Muscle layer of colon (tissue), 2 donors: ENCODE measurements around the gene PGGHG.

Experiments used
- H3K27ac ChIP-seq: one replicate; pipeline ENCODE4 v1.7.0; 2013; ENCODE audit warnings: low read depth, mild to moderate bottlenecking, low read length, moderate library complexity
- H3K27me3 ChIP-seq, 2 donors: one replicate each; pipeline ENCODE4 v1.7.0; 2013; ENCODE audit warnings: low read length in 2 of 2, mild to moderate bottlenecking in 2 of 2; ENCODE audit not compliant: insufficient read depth in 2 of 2, control insufficient read depth in 1 of 2
- H3K36me3 ChIP-seq: one replicate; pipeline ENCODE4 v1.7.0; 2013; ENCODE audit warnings: mild to moderate bottlenecking, low read length; ENCODE audit not compliant: insufficient read depth
- H3K4me1 ChIP-seq: one replicate; pipeline ENCODE4 v1.7.0; 2013; ENCODE audit warnings: mild to moderate bottlenecking, low read length; ENCODE audit not compliant: insufficient read depth
- H3K4me3 ChIP-seq, 2 donors: one replicate each; pipeline ENCODE4 v1.7.0; 2013; ENCODE audit warnings: low read length in 2 of 2, low read depth in 1 of 2, mild to moderate bottlenecking in 1 of 2, moderate library complexity in 1 of 2
- H3K9ac ChIP-seq: one replicate; pipeline ENCODE4 v1.7.0; 2013; ENCODE audit warnings: low read length
- H3K9me3 ChIP-seq: one replicate; pipeline ENCODE4 v1.7.0; 2013; ENCODE audit warnings: mild to moderate bottlenecking, low read length
- donor health status: abdominal sarcoma.
- donor health status: Adenocarcinoma of cecum.

Gene PGGHG

GRCh38 chr11:344836-345578 is 56.1 kb downstream of the PGGHG start:
- Histone ChIP-seq H3K4me3 (no peak overlapping the region), H3K27ac (no peak overlapping the region), H3K9me3 (no peaks in the 10 kb centered on the region), H3K9ac (no peak overlapping the region), H3K4me1 (no peaks in the 10 kb centered on the region), H3K36me3 (no peaks in the 10 kb centered on the region), H3K27me3 (no peaks in the 10 kb centered on the region)
